ENCODE results near the gene FAM43A. TPM values are rescaled to one million over a fixed set of nuclear protein-coding genes. Genes with fewer than 3 reads are reported as not detected.

Gene FAM43A
- total RNA-seq, 4 donors from 2014 or later, result 24.5 to 42.8 (median 32.5) TPM

DNA sequence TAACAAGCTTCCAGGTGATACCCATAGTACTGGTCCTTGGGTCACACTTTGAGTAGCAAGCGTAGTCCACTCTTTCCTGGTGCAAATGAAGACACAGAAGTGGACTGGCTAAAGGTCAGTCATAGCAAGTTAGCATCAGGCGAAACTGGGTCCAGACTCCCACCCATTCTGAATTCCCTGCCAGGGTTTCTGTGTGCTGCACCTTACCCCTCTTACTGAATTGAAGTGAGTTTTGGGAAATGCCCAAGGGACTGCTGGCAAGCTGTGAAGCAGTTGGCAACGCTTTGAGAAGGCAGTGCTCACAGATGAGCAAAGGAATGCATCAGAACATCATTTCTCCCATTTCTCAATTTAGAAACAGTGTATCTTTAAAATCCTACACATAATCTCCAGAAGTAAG lies 11.9 kb upstream of the FAM43A start:
- TF ChIP-seq POLR2AphosphoS5 (IDR thresholded peaks at IDR 0.05), result no peak
- no peak for TF ChIP-seq EP300 (IDR thresholded peaks at IDR 0.05)
- TF ChIP-seq, protein P1, sequence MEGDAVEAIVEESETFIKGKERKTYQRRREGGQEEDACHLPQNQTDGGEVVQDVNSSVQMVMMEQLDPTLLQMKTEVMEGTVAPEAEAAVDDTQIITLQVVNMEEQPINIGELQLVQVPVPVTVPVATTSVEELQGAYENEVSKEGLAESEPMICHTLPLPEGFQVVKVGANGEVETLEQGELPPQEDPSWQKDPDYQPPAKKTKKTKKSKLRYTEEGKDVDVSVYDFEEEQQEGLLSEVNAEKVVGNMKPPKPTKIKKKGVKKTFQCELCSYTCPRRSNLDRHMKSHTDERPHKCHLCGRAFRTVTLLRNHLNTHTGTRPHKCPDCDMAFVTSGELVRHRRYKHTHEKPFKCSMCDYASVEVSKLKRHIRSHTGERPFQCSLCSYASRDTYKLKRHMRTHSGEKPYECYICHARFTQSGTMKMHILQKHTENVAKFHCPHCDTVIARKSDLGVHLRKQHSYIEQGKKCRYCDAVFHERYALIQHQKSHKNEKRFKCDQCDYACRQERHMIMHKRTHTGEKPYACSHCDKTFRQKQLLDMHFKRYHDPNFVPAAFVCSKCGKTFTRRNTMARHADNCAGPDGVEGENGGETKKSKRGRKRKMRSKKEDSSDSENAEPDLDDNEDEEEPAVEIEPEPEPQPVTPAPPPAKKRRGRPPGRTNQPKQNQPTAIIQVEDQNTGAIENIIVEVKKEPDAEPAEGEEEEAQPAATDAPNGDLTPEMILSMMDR (IDR thresholded peaks at IDR 0.05), result no peak
- no peak for TF ChIP-seq POLR2A (IDR thresholded peaks at IDR 0.05; ENCODE audit: low read depth)
- H3K36me3 ChIP-seq, result peaks cover 0 to 13% (median 8%) of the 10 kb centered on the region in 4 donors
- 61% methylated on average over 3 of the region's 3 CpGs for WGBS
- no peak overlapping the region for H3K4me3 ChIP-seq
- intact Hi-C loops (cut with DNase I), result no loop called here
- H3K9me3 ChIP-seq, result no peaks in the 10 kb centered on the region
- peaks cover 19 to 32% (median 23%) of the 10 kb centered on the region in 4 donors for H3K4me1 ChIP-seq
- peaks cover 0 to 19% (median 0%) of the 10 kb centered on the region in 4 donors for H3K27me3 ChIP-seq
- H3K27ac ChIP-seq (replicated peaks in 1 of 4), result no peak overlapping the region
- DNase-seq (ENCODE audit: extremely low spot score), result peak; percentile 45

DNA sequence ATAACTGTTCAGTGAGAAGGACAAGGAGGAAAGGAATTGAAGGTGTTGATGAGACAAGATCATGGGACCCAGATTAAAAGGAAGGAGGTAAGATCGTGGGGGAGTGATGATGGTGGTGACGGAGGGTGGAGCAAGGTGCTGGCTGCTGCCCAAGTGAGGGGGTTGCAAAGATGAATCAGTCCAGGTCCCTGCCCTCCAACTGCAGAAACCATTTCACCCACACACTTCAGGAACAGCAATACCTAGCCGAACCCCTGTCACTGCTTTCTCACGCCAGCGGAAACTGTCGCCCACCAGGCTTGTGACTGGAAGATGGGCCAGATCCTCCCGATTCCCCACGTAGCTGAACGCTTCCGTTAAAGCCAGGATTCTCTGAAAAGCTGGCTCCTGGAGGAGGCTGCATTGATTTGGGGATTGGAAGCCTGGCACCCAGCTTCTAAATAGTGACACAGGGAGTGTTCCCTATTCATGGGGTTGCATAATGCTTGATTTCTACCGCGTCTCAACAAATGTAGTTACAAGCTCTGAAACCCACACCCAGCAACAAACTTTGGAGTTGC lies 10.5 kb upstream of the FAM43A start:
- TF ChIP-seq POLR2A (IDR thresholded peaks at IDR 0.05; ENCODE audit: low read depth), result no peak
- TF ChIP-seq POLR2AphosphoS5 (IDR thresholded peaks at IDR 0.05), result no peak
- TF ChIP-seq, protein P1 (IDR thresholded peaks at IDR 0.05), result no peak
- TF ChIP-seq EP300 (IDR thresholded peaks at IDR 0.05), result no peak
- H3K9me3 ChIP-seq, result no peaks in the 10 kb centered on the region
- peaks cover 0 to 19% (median 0%) of the 10 kb centered on the region in 4 donors for H3K27me3 ChIP-seq
- intact Hi-C loops (cut with DNase I), result no loop called here
- no peaks in the 10 kb centered on the region for H3K36me3 ChIP-seq
- no peak overlapping the region for H3K27ac ChIP-seq (replicated peaks in 1 of 4)
- no peak for DNase-seq (ENCODE audit: extremely low spot score)
- no peak overlapping the region for H3K4me3 ChIP-seq
- WGBS, result 50% methylated on average over 12 of the region's 12 CpGs
- peaks cover 19 to 21% (median 20%) of the 10 kb centered on the region in 4 donors for H3K4me1 ChIP-seq

DNA sequence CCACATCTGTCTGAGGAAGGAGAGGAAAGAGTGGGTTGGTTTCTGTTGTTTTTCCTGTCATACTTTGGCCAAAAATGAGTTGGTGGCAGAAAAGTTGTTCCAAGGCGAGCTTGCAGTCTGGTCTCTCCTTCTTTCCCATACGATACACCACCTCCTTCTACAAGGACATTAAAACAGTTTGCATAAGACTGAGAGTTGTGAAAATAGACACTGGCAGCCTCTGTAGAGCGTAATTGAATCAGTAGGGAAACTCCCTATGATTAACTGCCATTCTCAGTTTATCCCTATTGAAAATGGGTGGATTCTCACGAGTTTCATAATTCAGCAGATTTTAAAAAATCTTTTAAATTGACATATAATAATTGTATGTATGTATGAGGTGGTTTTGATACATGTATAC lies 10.0 kb upstream of the FAM43A start:
- peaks cover 0 to 19% (median 0%) of the 10 kb centered on the region in 4 donors for H3K27me3 ChIP-seq
- TF ChIP-seq POLR2A (IDR thresholded peaks at IDR 0.05; ENCODE audit: low read depth) (no peak), POLR2AphosphoS5 (IDR thresholded peaks at IDR 0.05) (no peak), EP300 (IDR thresholded peaks at IDR 0.05) (no peak)
- TF ChIP-seq, protein P1 (IDR thresholded peaks at IDR 0.05), result no peak
- intact Hi-C loops (cut with DNase I), result no loop called here
- WGBS, result 63% methylated on average over 4 of the region's 4 CpGs
- H3K9me3 ChIP-seq, result no peaks in the 10 kb centered on the region
- no peak for DNase-seq (ENCODE audit: extremely low spot score)
- peaks cover 14 to 16% (median 16%) of the 10 kb centered on the region in 4 donors for H3K4me1 ChIP-seq
- no peak overlapping the region for H3K27ac ChIP-seq (replicated peaks in 1 of 4)
- no peaks in the 10 kb centered on the region for H3K36me3 ChIP-seq
- no peak overlapping the region for H3K4me3 ChIP-seq

DNA sequence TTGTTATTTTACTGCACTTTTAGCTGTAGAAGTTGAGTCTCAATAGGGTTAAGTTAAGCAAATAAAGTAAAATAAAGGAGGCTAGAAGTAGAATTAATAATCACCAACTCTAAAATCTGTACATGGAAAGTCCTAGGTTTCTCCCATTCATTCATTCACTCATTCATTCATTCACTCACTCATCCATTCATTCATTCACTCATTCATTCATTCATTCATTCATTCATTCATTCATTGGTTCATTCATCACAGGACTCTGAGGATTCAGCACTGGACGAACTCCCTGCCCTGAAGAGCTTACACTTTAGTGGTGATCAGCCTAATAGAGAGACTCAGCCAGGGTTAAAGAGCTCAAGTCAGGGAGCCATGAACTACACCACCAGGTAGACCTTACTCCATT lies 9.2 kb upstream of the FAM43A start:
- TF ChIP-seq, protein P1 (IDR thresholded peaks at IDR 0.05), result no peak
- TF ChIP-seq POLR2A (IDR thresholded peaks at IDR 0.05; ENCODE audit: low read depth) (no peak), EP300 (IDR thresholded peaks at IDR 0.05) (no peak), POLR2AphosphoS5 (IDR thresholded peaks at IDR 0.05) (no peak)
- no peaks in the 10 kb centered on the region for H3K36me3 ChIP-seq
- 83% methylated on average over 1 of the region's 1 CpG for WGBS
- no peak overlapping the region for H3K4me3 ChIP-seq
- peaks cover 0 to 19% (median 0%) of the 10 kb centered on the region in 4 donors for H3K27me3 ChIP-seq
- DNase-seq (ENCODE audit: extremely low spot score), result no peak
- no peak overlapping the region for H3K27ac ChIP-seq (replicated peaks in 1 of 4)
- no peaks in the 10 kb centered on the region for H3K9me3 ChIP-seq
- peaks cover 6 to 8% (median 8%) of the 10 kb centered on the region in 4 donors for H3K4me1 ChIP-seq
- intact Hi-C loops (cut with DNase I), result no loop called here
